ENCODE data around the gene RRP1B. TPM values are rescaled to one million over a fixed set of nuclear protein-coding genes. Genes with fewer than 3 reads are reported as not detected.

Gene RRP1B
- total RNA-seq, 1 donor from 2014 or later, result 32.0 TPM

DNA sequence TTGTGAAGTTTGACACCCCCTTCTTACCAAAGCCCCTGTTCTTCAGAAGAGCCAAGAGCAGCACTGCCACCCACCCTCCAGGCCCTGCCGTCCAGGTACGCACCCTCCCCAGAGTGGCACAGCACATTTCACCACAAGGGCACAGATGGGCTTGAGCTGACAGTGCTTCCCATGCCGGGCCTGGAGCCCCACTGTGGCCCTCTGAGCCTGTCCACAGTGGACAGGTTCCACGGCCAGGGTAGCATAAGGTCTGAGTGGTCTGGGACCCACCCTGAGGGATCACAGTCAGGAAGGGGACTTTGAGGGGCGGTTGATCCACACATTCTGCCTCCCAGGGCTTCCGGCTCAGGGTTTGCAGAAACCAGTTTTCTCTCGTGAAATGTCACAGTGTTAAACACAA lies 31.0 kb downstream of the RRP1B start:
- ATAC-seq (ENCODE audit: low read depth) (no peak), DNase-seq (no peak)
- H3K4me3 Mint-ChIP-seq, result no peak overlapping the region
- H3K4me1 Mint-ChIP-seq, result peaks cover 17% of the 10 kb centered on the region
- intact Hi-C loops (cut with micrococcal nuclease), result no loop called here
- H3K9me3 Mint-ChIP-seq, result no peaks in the 10 kb centered on the region
- H3K27me3 Mint-ChIP-seq, result no peaks in the 10 kb centered on the region
- peaks cover 80% of the 10 kb centered on the region for H3K36me3 Mint-ChIP-seq (ENCODE audit: low read depth)
- ChIA-PET POLR2A (no interaction called here), CTCF (no interaction called here)
- no peak overlapping the region for H3K27ac Mint-ChIP-seq
- no peak for TF ChIP-seq CTCF (IDR thresholded peaks at IDR 0.05)

DNA sequence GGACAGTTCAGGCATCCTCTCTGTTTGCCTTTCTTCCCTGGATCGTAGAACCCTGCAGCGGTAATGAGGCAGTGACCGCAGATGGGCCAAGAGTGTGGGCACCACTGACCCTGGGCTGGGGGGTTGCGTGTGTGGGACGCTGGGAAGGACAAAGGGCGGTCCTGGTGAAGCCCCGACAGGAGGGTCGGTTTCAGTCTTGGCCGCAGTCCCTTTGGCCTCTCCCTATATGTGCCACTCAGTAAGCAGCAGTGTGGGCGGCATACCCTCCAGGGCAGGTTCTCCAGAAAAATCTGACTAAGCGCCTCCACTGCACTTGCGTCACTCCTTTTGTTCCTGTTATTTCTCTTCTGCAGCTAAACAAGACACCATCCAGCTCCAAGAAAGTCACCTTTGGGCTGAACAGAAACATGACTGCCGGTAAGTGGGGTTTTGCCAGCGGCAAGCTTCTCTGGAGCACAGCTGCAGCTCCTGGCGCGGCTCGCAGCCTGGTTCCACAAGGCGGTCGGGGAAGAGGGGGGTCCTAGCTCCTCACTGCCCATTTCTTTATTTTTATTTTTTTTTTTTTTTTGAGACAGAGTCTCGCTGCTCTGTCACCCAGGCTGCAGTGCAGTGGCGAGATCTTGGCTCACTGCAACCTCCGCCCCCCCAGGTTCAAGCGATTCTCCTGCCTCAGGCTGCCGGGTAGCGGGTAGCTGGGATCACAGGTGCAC lies 31.9 kb downstream of the RRP1B start:
- Mint-ChIP-seq H3K27ac (no peak overlapping the region), H3K4me3 (no peak overlapping the region), H3K4me1 (peaks cover 17% of the 10 kb centered on the region), H3K36me3 (ENCODE audit: low read depth) (peaks cover 81% of the 10 kb centered on the region), H3K27me3 (no peaks in the 10 kb centered on the region), H3K9me3 (no peaks in the 10 kb centered on the region)
- no peak for TF ChIP-seq CTCF (IDR thresholded peaks at IDR 0.05)
- intact Hi-C loops (cut with micrococcal nuclease), result no loop called here
- ChIA-PET CTCF (no interaction called here), POLR2A (no interaction called here)
- no peak for ATAC-seq (ENCODE audit: low read depth)
- no peak for DNase-seq

DNA sequence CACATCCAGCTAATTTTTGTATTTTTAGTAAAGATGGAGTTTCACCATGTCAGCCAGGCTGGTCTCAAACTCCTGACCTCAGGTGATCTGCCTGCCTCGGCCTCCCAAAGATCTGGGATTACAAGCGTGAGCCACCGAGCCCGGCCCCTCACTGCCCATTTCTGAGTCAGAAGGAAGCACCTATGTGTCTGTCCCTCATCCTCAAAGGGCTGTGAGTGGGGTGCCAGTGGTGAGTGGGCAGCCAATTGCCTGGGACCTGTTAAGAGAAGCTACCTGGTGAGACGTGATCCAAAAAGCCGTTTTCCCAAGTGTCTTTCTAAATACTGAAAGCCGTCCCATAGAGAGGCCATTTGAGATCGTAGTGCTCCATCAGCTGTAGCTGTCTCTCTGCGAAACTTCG lies 32.4 kb downstream of the RRP1B start:
- CTCF ChIA-PET, result no interaction called here
- H3K36me3 Mint-ChIP-seq (ENCODE audit: low read depth), result peaks cover 79% of the 10 kb centered on the region
- H3K27ac Mint-ChIP-seq, result no peak overlapping the region
- no peaks in the 10 kb centered on the region for H3K27me3 Mint-ChIP-seq
- intact Hi-C loops (cut with micrococcal nuclease), result no loop called here
- no peak for DNase-seq
- no peak for ATAC-seq (ENCODE audit: low read depth)
- no peak for TF ChIP-seq CTCF (IDR thresholded peaks at IDR 0.05)
- POLR2A ChIA-PET, result no interaction called here
- no peaks in the 10 kb centered on the region for H3K9me3 Mint-ChIP-seq
- peaks cover 17% of the 10 kb centered on the region for H3K4me1 Mint-ChIP-seq
- no peak overlapping the region for H3K4me3 Mint-ChIP-seq

DNA sequence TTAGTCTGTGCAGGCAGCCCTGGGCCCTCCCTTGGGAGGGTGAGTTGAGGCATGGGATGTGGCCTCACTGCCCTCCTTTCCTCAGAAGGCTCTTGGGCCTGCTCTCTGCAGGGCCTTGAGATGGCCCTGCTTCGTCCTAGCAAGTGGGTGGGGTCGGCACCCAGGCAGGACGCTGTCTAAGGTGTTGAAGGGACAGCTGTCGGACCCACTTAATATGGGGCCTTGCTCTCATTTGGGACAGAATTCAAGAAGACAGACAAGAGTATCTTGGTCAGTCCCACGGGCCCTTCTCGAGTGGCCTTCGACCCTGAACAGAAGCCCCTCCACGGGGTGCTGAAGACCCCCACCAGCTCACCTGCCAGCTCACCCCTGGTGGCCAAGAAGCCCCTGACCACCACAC lies 33.6 kb downstream of the RRP1B start:
- no peak overlapping the region for H3K4me3 Mint-ChIP-seq
- CTCF ChIA-PET, result no interaction called here
- no peak for TF ChIP-seq CTCF (IDR thresholded peaks at IDR 0.05)
- POLR2A ChIA-PET, result no interaction called here
- no peaks in the 10 kb centered on the region for H3K27me3 Mint-ChIP-seq
- ATAC-seq (ENCODE audit: low read depth), result no peak
- H3K4me1 Mint-ChIP-seq, result peaks cover 8% of the 10 kb centered on the region
- H3K36me3 Mint-ChIP-seq (ENCODE audit: low read depth), result peaks cover 76% of the 10 kb centered on the region
- H3K9me3 Mint-ChIP-seq, result no peaks in the 10 kb centered on the region
- H3K27ac Mint-ChIP-seq, result no peak overlapping the region
- intact Hi-C loops (cut with micrococcal nuclease), result no loop called here
- no peak for DNase-seq

GRCh38 chr21:43693981-43694380 lies 34.6 kb downstream of the RRP1B start:
- intact Hi-C loops (cut with micrococcal nuclease), result no loop called here
- Mint-ChIP-seq H3K27me3 (no peaks in the 10 kb centered on the region), H3K4me3 (no peak overlapping the region), H3K4me1 (no peaks in the 10 kb centered on the region), H3K36me3 (ENCODE audit: low read depth) (peaks cover 71% of the 10 kb centered on the region), H3K27ac (no peak overlapping the region), H3K9me3 (no peaks in the 10 kb centered on the region)
- ChIA-PET CTCF (no interaction called here), POLR2A (interaction anchor here (0.6 kb wide), 1 partner anchor 387 kb away, joined by 3 read pairs; no protein-coding TSS in a partner anchor)
- ATAC-seq (ENCODE audit: low read depth) (no peak), DNase-seq (no peak)
- TF ChIP-seq CTCF (IDR thresholded peaks at IDR 0.05), result no peak

All from activated B cell treated with CpG ODN at 0.5 μM for 24 hours (primary cell).